SK-N-SH (cell line): ENCODE results near the gene PRAME. TPM values are rescaled to one million over a fixed set of nuclear protein-coding genes. Genes with fewer than 3 reads are reported as not detected.
"Not testable (repeated sequence)": the region's sequence is repeated elsewhere in the genome, so short reads cannot be mapped to it uniquely, and the experiment has no call there.

Source experiments
- CTCF ChIA-PET: fragments of 300-600, 350-600 bp; formaldehyde crosslinking; extraction: SDS; loops from one replicate; lab custom pipeline; 2021; lab: Yijun Ruan, JAX
- POLR2A ChIA-PET: fragments of 350-600 bp; sonication (Branson Sonifier 250); formaldehyde crosslinking; extraction: SDS; loops from one replicate; lab custom pipeline; 2020; ENCODE audit warnings: antibody characterized with exemption, inconsistent platforms; lab: Yijun Ruan, JAX
- DNase-seq: peaks from one replicate; pipeline ENCODE4 v3.0.0; 2012
- H2AFZ ChIP-seq: fragments of 200-600 bp; sonication (generic); 2 replicates; pipeline ENCODE4 v1.8.1; 2016; ENCODE audit warnings: antibody characterized with exemption, mild to moderate bottlenecking, low read depth
- H3F3A ChIP-seq: fragments of 200-600 bp; sonication (generic); replicated peaks from 2 replicates; pipeline ENCODE3; 2016; ENCODE audit warnings: antibody characterized with exemption, mild to moderate bottlenecking; ENCODE audit not compliant: insufficient read depth
- H3K27ac ChIP-seq, 2 experiments: fragments of 200-500 bp in 1 of 2; fragments of 200-600 bp in 1 of 2; sonication (Bioruptor generic) in 1 of 2; sonication (generic), shearing (Covaris generic) in 1 of 2; 2 replicates each; pipeline versions ENCODE4 v1.5.1 to v1.6.1; 2014 to 2016; ENCODE audit warnings: low read depth in 2 of 2, inconsistent platforms in 1 of 2, low read length in 1 of 2, mild to moderate bottlenecking in 1 of 2, mixed read lengths in 1 of 2
- H3K27me3 ChIP-seq: fragments of 200-600 bp; sonication (generic), shearing (Covaris generic); 2 replicates; pipeline ENCODE4 v1.6.1; 2016; ENCODE audit warnings: mixed run types; ENCODE audit not compliant: insufficient read depth
- H3K36me3 ChIP-seq, 2 experiments: fragments of 200-500 bp in 1 of 2; fragments of 200-600 bp in 1 of 2; sonication (Bioruptor generic) in 1 of 2; sonication (generic) in 1 of 2; replicated peaks in 1 of 2; 2 replicates each; pipeline versions ENCODE3 to v1.5.1; 2014 to 2016; ENCODE audit warnings: low read length in 1 of 2, mild to moderate bottlenecking in 1 of 2; ENCODE audit not compliant: insufficient read depth in 2 of 2, control insufficient read depth in 1 of 2
- H3K4me1 ChIP-seq, 2 experiments: fragments of 200-500 bp in 1 of 2; fragments of 200-600 bp in 1 of 2; sonication (Bioruptor generic) in 1 of 2; sonication (generic), shearing (Covaris generic) in 1 of 2; 2 replicates each; pipeline versions ENCODE4 v1.5.1 to v1.6.1; 2014 to 2016; ENCODE audit warnings: low read depth in 1 of 2, low read length in 1 of 2, mixed run types in 1 of 2; ENCODE audit not compliant: insufficient read depth in 2 of 2, control insufficient read depth in 1 of 2
- H3K4me2 ChIP-seq: fragments of 200-600 bp; sonication (generic), shearing (Covaris generic); 2 replicates; pipeline ENCODE4 v1.6.1; 2017; ENCODE audit warnings: mixed run types
- H3K4me3 ChIP-seq, 2 experiments: fragments of 200-500 bp in 1 of 2; fragments of 200-600 bp in 1 of 2; sonication (Bioruptor generic) in 1 of 2; sonication (generic), shearing (Covaris generic) in 1 of 2; 2 replicates each; pipeline versions ENCODE4 v1.5.1 to v1.8.1; 2014 to 2016; ENCODE audit warnings: low read depth in 2 of 2, inconsistent platforms in 1 of 2, low read length in 1 of 2, mild to moderate bottlenecking in 1 of 2, mixed read lengths in 1 of 2, moderate library complexity in 1 of 2
- H3K79me2 ChIP-seq: fragments of 200-600 bp; sonication (generic); 2 replicates; pipeline ENCODE4 v1.8.1; 2017; ENCODE audit warnings: mild to moderate bottlenecking; ENCODE audit not compliant: insufficient read depth
- H3K9ac ChIP-seq: fragments of 200-600 bp; sonication (generic); 2 replicates; pipeline ENCODE4 v1.6.1; 2017; ENCODE audit warnings: mixed run types
- H3K9me2 ChIP-seq: fragments of 200-600 bp; sonication (generic); 2 replicates; pipeline ENCODE4 v1.6.1; 2017; ENCODE audit warnings: mixed run types
- H3K9me3 ChIP-seq: fragments of 200-600 bp; sonication (generic); 2 replicates; pipeline ENCODE4 v1.6.1; 2017; ENCODE audit warnings: mixed run types, mild to moderate bottlenecking, moderate library complexity
- H4K20me1 ChIP-seq: fragments of 200-600 bp; sonication (generic); 2 replicates; pipeline ENCODE4 v1.6.1; 2017; ENCODE audit warnings: mild to moderate bottlenecking, mixed run types; ENCODE audit not compliant: insufficient read depth
- EZH2phosphoT487 ChIP-seq: fragments of 200-600 bp; sonication (generic); IDR thresholded peaks from 2 replicates; pipeline ENCODE4 v1.6.1; 2017; ENCODE audit warnings: low read depth, mixed run types, mild to moderate bottlenecking, antibody characterized with exemption, moderate library complexity, borderline replicate concordance
- FOSL2 ChIP-seq: IDR thresholded peaks from 2 replicates; pipeline ENCODE4 v1.4.0; 2012; ENCODE audit warnings: low read depth, mild to moderate bottlenecking, moderate library complexity, borderline replicate concordance
- FOXJ3 ChIP-seq: sonication (generic); formaldehyde crosslinking; IDR thresholded peaks from 2 replicates; pipeline ENCODE4 v1.5.1; 2020; ENCODE audit warnings: mild to moderate bottlenecking, missing genetic modification reagents
- FOXM1 ChIP-seq: IDR thresholded peaks from 2 replicates; pipeline ENCODE4 v1.4.0; 2012; ENCODE audit warnings: low read depth, mild to moderate bottlenecking
- GABPA ChIP-seq: IDR thresholded peaks from 2 replicates; pipeline ENCODE4 v1.4.0; 2012; ENCODE audit warnings: low read depth, mild to moderate bottlenecking
- JUND ChIP-seq: IDR thresholded peaks from 2 replicates; pipeline ENCODE4 v1.4.0; 2012
- MAX ChIP-seq: IDR thresholded peaks from 2 replicates; pipeline ENCODE4 v1.4.0; 2012; ENCODE audit warnings: low read depth
- MEF2A ChIP-seq: IDR thresholded peaks from 2 replicates; pipeline ENCODE4 v1.4.0; 2012; ENCODE audit warnings: low read depth, borderline replicate concordance
- MXI1 ChIP-seq: IDR thresholded peaks from 2 replicates; pipeline ENCODE4 v1.6.1; 2012; ENCODE audit warnings: mild to moderate bottlenecking, low read depth, low read length, improper control_type of control experiment
- POLR2AphosphoS5 ChIP-seq: IDR thresholded peaks from 2 replicates; pipeline ENCODE4 v1.6.1; 2012; ENCODE audit warnings: low read depth, low read length
- RCOR1 ChIP-seq: fragments of 150-350 bp; IDR thresholded peaks from 2 replicates; pipeline ENCODE4 v1.6.1; 2017; ENCODE audit warnings: antibody characterized with exemption, low read length
- RFX5 ChIP-seq: IDR thresholded peaks from 2 replicates; pipeline ENCODE4 v1.6.1; 2012; ENCODE audit warnings: mild to moderate bottlenecking, improper control_type of control experiment, low read length
- RXRA ChIP-seq: IDR thresholded peaks from 2 replicates; pipeline ENCODE4 v1.4.0; 2012; ENCODE audit warnings: low read depth, mild to moderate bottlenecking, borderline replicate concordance
- TAF1 ChIP-seq: IDR thresholded peaks from 2 replicates; pipeline ENCODE4 v1.6.1; 2012; ENCODE audit warnings: low read depth, mild to moderate bottlenecking, low read length, moderate library complexity, borderline replicate concordance
- WGBS: methylation state at CpG from one replicate; pipeline ENCODE4 v1.1.6; 2017; ENCODE audit warnings: low lambda C conversion rate; 5-methylcytosine and 5-hydroxymethylcytosine counted together
- polyA plus RNA-seq, 3 experiments: library from polyadenylated mRNA; depleted of rRNA; stranded (reverse); fragments of >200 nt; gene quantifications; 2 replicates each; pipeline ENCODE4 v1.2.3, GENCODE V29; 2012
- TF ChIP-seq, protein P1 (sequence below): IDR thresholded peaks from 2 replicates; pipeline ENCODE4; 2012
- TF ChIP-seq, protein P2 (sequence below): fragments of 200-600 bp; sonication (generic); IDR thresholded peaks from 2 replicates; pipeline ENCODE4 v1.6.1; 2017; ENCODE audit warnings: antibody characterized with exemption, mild to moderate bottlenecking, moderate library complexity
- TF ChIP-seq, protein P3 (sequence below): IDR thresholded peaks from 2 replicates; pipeline ENCODE4 v1.4.0; 2012; ENCODE audit warnings: low read depth, borderline replicate concordance
- TF ChIP-seq, protein P4 (sequence below): fragments of 150-350 bp; IDR thresholded peaks from 2 replicates; pipeline ENCODE4 v1.6.1; 2016; ENCODE audit warnings: mild to moderate bottlenecking, low read depth, low read length

Gene PRAME
- polyA plus RNA-seq, 1 of the 3 experiments (the other 2 are of a cell fraction): 193 TPM

GRCh38 chr22:22533417-22533816 is 25.6 kb downstream of the PRAME start:
- no peak overlapping the region for H2AFZ ChIP-seq

GRCh38 chr22:22532547-22533071 is 26.5 kb downstream of the PRAME start:
- CTCF ChIA-PET: interaction anchor here (0.9 to 1.5 kb wide), 2 partner anchors 24 to 27 kb away, joined by 3 to 5 read pairs; partner anchors contain the start of genes PRAME and ZNF280B
- H3F3A ChIP-seq, H3K9me3 ChIP-seq, H3K4me2 ChIP-seq, H3K4me1 ChIP-seq, H3K4me3 ChIP-seq, H3K9me2 ChIP-seq, DNase-seq, H3K36me3 ChIP-seq, H3K79me2 ChIP-seq, H3K27ac ChIP-seq, H4K20me1 ChIP-seq, H2AFZ ChIP-seq, POLR2A ChIA-PET, H3K9ac ChIP-seq, H3K27me3 ChIP-seq: not testable (repeated sequence)
- 79% methylated on average over 11 of the region's 12 CpGs for WGBS

More at GRCh38 chr22:22533417-22533816, 25.6 kb downstream of the PRAME start:
- no peaks in the 10 kb centered on the region for H3K9me2 ChIP-seq
- H3K27ac ChIP-seq: no peak overlapping the region
- H3K79me2 ChIP-seq: no peaks in the 10 kb centered on the region
- no peak for TF ChIP-seq TAF1
- TF ChIP-seq, protein P1, sequence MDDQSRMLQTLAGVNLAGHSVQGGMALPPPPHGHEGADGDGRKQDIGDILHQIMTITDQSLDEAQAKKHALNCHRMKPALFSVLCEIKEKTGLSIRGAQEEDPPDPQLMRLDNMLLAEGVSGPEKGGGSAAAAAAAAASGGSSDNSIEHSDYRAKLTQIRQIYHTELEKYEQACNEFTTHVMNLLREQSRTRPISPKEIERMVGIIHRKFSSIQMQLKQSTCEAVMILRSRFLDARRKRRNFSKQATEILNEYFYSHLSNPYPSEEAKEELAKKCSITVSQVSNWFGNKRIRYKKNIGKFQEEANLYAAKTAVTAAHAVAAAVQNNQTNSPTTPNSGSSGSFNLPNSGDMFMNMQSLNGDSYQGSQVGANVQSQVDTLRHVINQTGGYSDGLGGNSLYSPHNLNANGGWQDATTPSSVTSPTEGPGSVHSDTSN: no peak
- TF ChIP-seq, protein P2, sequence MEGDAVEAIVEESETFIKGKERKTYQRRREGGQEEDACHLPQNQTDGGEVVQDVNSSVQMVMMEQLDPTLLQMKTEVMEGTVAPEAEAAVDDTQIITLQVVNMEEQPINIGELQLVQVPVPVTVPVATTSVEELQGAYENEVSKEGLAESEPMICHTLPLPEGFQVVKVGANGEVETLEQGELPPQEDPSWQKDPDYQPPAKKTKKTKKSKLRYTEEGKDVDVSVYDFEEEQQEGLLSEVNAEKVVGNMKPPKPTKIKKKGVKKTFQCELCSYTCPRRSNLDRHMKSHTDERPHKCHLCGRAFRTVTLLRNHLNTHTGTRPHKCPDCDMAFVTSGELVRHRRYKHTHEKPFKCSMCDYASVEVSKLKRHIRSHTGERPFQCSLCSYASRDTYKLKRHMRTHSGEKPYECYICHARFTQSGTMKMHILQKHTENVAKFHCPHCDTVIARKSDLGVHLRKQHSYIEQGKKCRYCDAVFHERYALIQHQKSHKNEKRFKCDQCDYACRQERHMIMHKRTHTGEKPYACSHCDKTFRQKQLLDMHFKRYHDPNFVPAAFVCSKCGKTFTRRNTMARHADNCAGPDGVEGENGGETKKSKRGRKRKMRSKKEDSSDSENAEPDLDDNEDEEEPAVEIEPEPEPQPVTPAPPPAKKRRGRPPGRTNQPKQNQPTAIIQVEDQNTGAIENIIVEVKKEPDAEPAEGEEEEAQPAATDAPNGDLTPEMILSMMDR: no peak
- no peak for TF ChIP-seq FOXJ3
- TF ChIP-seq, protein P3, sequence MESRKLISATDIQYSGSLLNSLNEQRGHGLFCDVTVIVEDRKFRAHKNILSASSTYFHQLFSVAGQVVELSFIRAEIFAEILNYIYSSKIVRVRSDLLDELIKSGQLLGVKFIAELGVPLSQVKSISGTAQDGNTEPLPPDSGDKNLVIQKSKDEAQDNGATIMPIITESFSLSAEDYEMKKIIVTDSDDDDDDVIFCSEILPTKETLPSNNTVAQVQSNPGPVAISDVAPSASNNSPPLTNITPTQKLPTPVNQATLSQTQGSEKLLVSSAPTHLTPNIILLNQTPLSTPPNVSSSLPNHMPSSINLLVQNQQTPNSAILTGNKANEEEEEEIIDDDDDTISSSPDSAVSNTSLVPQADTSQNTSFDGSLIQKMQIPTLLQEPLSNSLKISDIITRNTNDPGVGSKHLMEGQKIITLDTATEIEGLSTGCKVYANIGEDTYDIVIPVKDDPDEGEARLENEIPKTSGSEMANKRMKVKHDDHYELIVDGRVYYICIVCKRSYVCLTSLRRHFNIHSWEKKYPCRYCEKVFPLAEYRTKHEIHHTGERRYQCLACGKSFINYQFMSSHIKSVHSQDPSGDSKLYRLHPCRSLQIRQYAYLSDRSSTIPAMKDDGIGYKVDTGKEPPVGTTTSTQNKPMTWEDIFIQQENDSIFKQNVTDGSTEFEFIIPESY: no peak
- TF ChIP-seq POLR2AphosphoS5: no peak
- TF ChIP-seq RCOR1: no peak
- no peak for TF ChIP-seq JUND
- TF ChIP-seq, protein P4, sequence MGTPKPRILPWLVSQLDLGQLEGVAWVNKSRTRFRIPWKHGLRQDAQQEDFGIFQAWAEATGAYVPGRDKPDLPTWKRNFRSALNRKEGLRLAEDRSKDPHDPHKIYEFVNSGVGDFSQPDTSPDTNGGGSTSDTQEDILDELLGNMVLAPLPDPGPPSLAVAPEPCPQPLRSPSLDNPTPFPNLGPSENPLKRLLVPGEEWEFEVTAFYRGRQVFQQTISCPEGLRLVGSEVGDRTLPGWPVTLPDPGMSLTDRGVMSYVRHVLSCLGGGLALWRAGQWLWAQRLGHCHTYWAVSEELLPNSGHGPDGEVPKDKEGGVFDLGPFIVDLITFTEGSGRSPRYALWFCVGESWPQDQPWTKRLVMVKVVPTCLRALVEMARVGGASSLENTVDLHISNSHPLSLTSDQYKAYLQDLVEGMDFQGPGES: no peak
- TF ChIP-seq MXI1: no peak
- no peak for TF ChIP-seq MEF2A
- TF ChIP-seq EZH2phosphoT487: no peak
- no peak for TF ChIP-seq RXRA
- TF ChIP-seq FOSL2: no peak
- no peak for TF ChIP-seq MAX
- TF ChIP-seq FOXM1: no peak
- no peak for TF ChIP-seq RFX5
- TF ChIP-seq GABPA: no peak
- no peaks in the 10 kb centered on the region for H3K27me3 ChIP-seq
- H3K9me3 ChIP-seq: no peaks in the 10 kb centered on the region
- no peak overlapping the region for H3K9ac ChIP-seq
- no peak overlapping the region for H3K4me2 ChIP-seq
- WGBS: 50% methylated on average over 1 of the region's 1 CpG
- DNase-seq: no peak
- H3K4me3 ChIP-seq: no peak overlapping the region
- H3K4me1 ChIP-seq: no peaks in the 10 kb centered on the region
- no peaks in the 10 kb centered on the region for H3K36me3 ChIP-seq
- H4K20me1 ChIP-seq: no peaks in the 10 kb centered on the region
- ChIA-PET POLR2A (no interaction called here), CTCF (no interaction called here)
- H3F3A ChIP-seq: no peaks in the 10 kb centered on the region
